PC-3 (cell line): Measurements from ENCODE around the gene FOXD1. TPM values are rescaled to one million over a fixed set of nuclear protein-coding genes. Genes with fewer than 3 reads are reported as not detected.
"Not testable (repeated sequence)": the region's sequence is repeated elsewhere in the genome, so short reads cannot be mapped to it uniquely, and the experiment has no call there.

ENCODE experiments used
- ATAC-seq: fragments of 200-7000 bp; cut with Tn5 transposase; 2 replicates; pipeline ENCODE4 v1.9.1; 2020; ENCODE audit warnings: mild to moderate bottlenecking, moderate library complexity
- BruUV-seq: library from RNA; stranded (reverse); fragments of 400-500 nt; replicated peaks from 2 replicates; lab custom pipeline; 2021; lab: Mats Ljungman, UMichigan
- CTCF ChIA-PET: fragments of 300-600 bp; sonication (Branson Sonifier 250); formaldehyde crosslinking; loops from one replicate; lab custom pipeline; 2022; ENCODE audit warnings: antibody characterized with exemption; lab: Charles Lee
- POLR2A ChIA-PET: fragments of 300-600 bp; sonication (Branson Sonifier 250); formaldehyde crosslinking; loops from one replicate; lab custom pipeline; 2022; ENCODE audit warnings: antibody characterized with exemption; ENCODE audit not compliant: unreplicated experiment; lab: Charles Lee
- DNase-seq: peaks from one replicate; pipeline ENCODE4 v3.0.0-alpha.2; 2015
- H2AFZ ChIP-seq: fragments of 300-600 bp; sonication (generic); 2 replicates; pipeline ENCODE4 v1.6.0; 2016; ENCODE audit warnings: antibody characterized with exemption, low read length
- H3F3A ChIP-seq: fragments of 300-600 bp; sonication (generic); one replicate; pipeline ENCODE4 v1.6.0; 2017; ENCODE audit warnings: antibody characterized with exemption, low read length, control low read depth, mild to moderate bottlenecking; ENCODE audit not compliant: unreplicated experiment
- H3K27ac ChIP-seq: fragments of 300-600 bp; sonication (generic); 2 replicates; pipeline ENCODE4 v1.5.1; 2016; ENCODE audit warnings: mild to moderate bottlenecking, low read length
- H3K27me3 ChIP-seq: fragments of 300-600 bp; sonication (generic); 2 replicates; pipeline ENCODE4 v1.6.1; 2016; ENCODE audit warnings: low read length, mixed read lengths
- H3K36me3 ChIP-seq: fragments of 300-600 bp; sonication (generic); 2 replicates; pipeline ENCODE4 v1.6.1; 2016; ENCODE audit warnings: low read depth, mixed run types, low read length, mixed read lengths
- H3K4me1 ChIP-seq: fragments of 300-600 bp; sonication (generic); 2 replicates; pipeline ENCODE4 v1.5.1; 2016; ENCODE audit warnings: low read length; ENCODE audit not compliant: insufficient read depth
- H3K4me2 ChIP-seq: fragments of 300-600 bp; sonication (generic); 2 replicates; pipeline ENCODE4 v1.6.0; 2016; ENCODE audit warnings: low read length
- H3K4me3 ChIP-seq: fragments of 300-600 bp; sonication (generic); 2 replicates; pipeline ENCODE4 v1.5.1; 2016; ENCODE audit warnings: mild to moderate bottlenecking, low read length, mixed read lengths
- H3K79me2 ChIP-seq: fragments of 300-600 bp; sonication (generic); 2 replicates; pipeline ENCODE4 v1.6.1; 2017; ENCODE audit warnings: low read length, mixed read lengths
- H3K9ac ChIP-seq: fragments of 300-600 bp; sonication (generic); 2 replicates; pipeline ENCODE4 v1.6.0; 2016; ENCODE audit warnings: mild to moderate bottlenecking, low read length
- H3K9me2 ChIP-seq: fragments of 300-600 bp; sonication (generic); replicated peaks from 2 replicates; pipeline ENCODE4 v1.6.1; 2016; ENCODE audit warnings: mixed run types, low read length, mixed read lengths
- H3K9me3 ChIP-seq: fragments of 300-600 bp; sonication (generic); 2 replicates; pipeline ENCODE4 v1.6.1; 2016; ENCODE audit warnings: low read length, mixed read lengths
- H4K20me1 ChIP-seq: fragments of 300-600 bp; sonication (generic); 2 replicates; pipeline ENCODE4 v1.6.1; 2016; ENCODE audit warnings: low read length, mixed read lengths
- EZH2 ChIP-seq: fragments of 300-600 bp; sonication (generic); IDR thresholded peaks from one replicate; pipeline ENCODE4 v1.6.1; 2017; ENCODE audit warnings: antibody characterized with exemption, mild to moderate bottlenecking, low read length; ENCODE audit not compliant: unreplicated experiment
- EZH2phosphoT487 ChIP-seq: fragments of 300-600 bp; sonication (generic); IDR thresholded peaks from 2 replicates; pipeline ENCODE4 v1.6.1; 2018; ENCODE audit warnings: mild to moderate bottlenecking, antibody characterized with exemption, low read length, borderline replicate concordance
- intact Hi-C: fragments of 100-400 bp; cut with micrococcal nuclease; formaldehyde crosslinking; loops from 2 replicates; pipeline ENCODE4 v1.9.0; 2023
- total RNA-seq: library from RNA; depleted of rRNA; stranded (reverse); fragments of >200 nt; gene quantifications from 2 replicates; pipeline ENCODE4 v1.2.3, GENCODE V29; 2014
- TF ChIP-seq, protein P1 (sequence below): fragments of 300-600 bp; sonication (generic); conservative IDR thresholded peaks from 2 replicates; pipeline ENCODE4 v1.5.1; 2017; ENCODE audit warnings: antibody characterized with exemption, low read depth, mild to moderate bottlenecking, low read length

Gene FOXD1
- total RNA-seq, 1 experiment from 2014 or later = 10.3 TPM

DNA sequence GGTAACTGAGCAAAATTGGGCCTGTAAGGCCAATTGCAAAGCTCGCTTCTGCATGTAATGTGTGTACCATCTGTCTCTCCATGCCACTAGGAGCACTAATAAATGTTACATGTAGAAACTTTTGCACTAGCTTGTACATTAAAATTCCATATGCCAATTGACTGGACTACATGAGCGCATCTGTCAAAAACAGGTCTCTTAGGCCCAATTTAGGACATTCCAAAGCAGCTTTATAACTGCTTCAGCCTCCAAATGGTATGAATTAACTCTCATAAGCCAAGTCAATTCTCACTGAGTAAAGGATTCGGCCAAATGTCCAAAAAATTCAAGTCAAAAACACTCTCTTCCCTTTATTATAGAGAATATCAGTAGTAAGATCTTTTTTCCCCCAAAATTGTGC lies 23.5 kb upstream of the FOXD1 start:
- H2AFZ ChIP-seq = no peak overlapping the region
- no peaks in the 10 kb centered on the region for H3K36me3 ChIP-seq
- H3K27ac ChIP-seq = no peak overlapping the region
- H3K4me3 ChIP-seq = no peak overlapping the region
- ChIA-PET POLR2A (no interaction called here), CTCF (no interaction called here)
- H3K79me2 ChIP-seq = no peaks in the 10 kb centered on the region
- TF ChIP-seq, protein P1, sequence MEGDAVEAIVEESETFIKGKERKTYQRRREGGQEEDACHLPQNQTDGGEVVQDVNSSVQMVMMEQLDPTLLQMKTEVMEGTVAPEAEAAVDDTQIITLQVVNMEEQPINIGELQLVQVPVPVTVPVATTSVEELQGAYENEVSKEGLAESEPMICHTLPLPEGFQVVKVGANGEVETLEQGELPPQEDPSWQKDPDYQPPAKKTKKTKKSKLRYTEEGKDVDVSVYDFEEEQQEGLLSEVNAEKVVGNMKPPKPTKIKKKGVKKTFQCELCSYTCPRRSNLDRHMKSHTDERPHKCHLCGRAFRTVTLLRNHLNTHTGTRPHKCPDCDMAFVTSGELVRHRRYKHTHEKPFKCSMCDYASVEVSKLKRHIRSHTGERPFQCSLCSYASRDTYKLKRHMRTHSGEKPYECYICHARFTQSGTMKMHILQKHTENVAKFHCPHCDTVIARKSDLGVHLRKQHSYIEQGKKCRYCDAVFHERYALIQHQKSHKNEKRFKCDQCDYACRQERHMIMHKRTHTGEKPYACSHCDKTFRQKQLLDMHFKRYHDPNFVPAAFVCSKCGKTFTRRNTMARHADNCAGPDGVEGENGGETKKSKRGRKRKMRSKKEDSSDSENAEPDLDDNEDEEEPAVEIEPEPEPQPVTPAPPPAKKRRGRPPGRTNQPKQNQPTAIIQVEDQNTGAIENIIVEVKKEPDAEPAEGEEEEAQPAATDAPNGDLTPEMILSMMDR = no peak
- TF ChIP-seq EZH2 = no peak
- TF ChIP-seq EZH2phosphoT487 = no peak
- DNase-seq = no peak
- no peaks in the 10 kb centered on the region for H3K4me1 ChIP-seq
- H3F3A ChIP-seq = no peaks in the 10 kb centered on the region
- no peaks in the 10 kb centered on the region for H4K20me1 ChIP-seq
- BruUV-seq = no TSS peak
- H3K27me3 ChIP-seq = no peaks in the 10 kb centered on the region
- ATAC-seq = no peak
- no peaks in the 10 kb centered on the region for H3K9me2 ChIP-seq
- no peaks in the 10 kb centered on the region for H3K9me3 ChIP-seq
- no peak overlapping the region for H3K9ac ChIP-seq
- no peak overlapping the region for H3K4me2 ChIP-seq
- intact Hi-C loops = no loop called here

DNA sequence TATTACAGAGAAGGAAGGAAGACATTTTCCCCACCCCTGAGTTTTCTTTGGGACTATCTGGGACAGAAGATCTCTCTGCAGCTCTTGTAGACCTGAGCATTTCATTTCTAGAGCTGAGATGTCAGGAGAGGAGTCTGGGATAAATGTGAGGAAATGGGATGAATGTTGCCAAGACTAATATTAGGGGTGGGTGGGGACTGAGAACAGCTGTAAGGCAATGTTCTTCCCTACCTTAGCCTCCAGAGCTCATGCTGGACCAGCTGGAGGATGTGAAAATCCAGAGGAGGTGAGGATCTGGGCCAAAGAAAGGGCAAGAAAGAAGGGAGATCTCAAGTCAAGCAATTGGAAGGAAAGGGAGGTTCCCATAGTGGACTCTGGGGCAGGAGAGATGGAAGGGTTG lies 23.1 kb upstream of the FOXD1 start:
- Histone ChIP-seq H3K27ac (no peak overlapping the region), H3F3A (no peaks in the 10 kb centered on the region), H3K4me1 (no peaks in the 10 kb centered on the region), H3K36me3 (no peaks in the 10 kb centered on the region), H3K9ac (no peak overlapping the region), H3K9me2 (no peaks in the 10 kb centered on the region), H4K20me1 (no peaks in the 10 kb centered on the region), H3K79me2 (no peaks in the 10 kb centered on the region), H3K4me3 (no peak overlapping the region), H3K27me3 (no peaks in the 10 kb centered on the region), H3K9me3 (no peaks in the 10 kb centered on the region), H3K4me2 (no peak overlapping the region), H2AFZ (no peak overlapping the region)
- ChIA-PET POLR2A (no interaction called here), CTCF (no interaction called here)
- ATAC-seq = no peak
- no TSS peak for BruUV-seq
- TF ChIP-seq EZH2 = no peak
- TF ChIP-seq EZH2phosphoT487 = no peak
- TF ChIP-seq, protein P1 = no peak
- intact Hi-C loops = no loop called here
- DNase-seq = no peak

DNA sequence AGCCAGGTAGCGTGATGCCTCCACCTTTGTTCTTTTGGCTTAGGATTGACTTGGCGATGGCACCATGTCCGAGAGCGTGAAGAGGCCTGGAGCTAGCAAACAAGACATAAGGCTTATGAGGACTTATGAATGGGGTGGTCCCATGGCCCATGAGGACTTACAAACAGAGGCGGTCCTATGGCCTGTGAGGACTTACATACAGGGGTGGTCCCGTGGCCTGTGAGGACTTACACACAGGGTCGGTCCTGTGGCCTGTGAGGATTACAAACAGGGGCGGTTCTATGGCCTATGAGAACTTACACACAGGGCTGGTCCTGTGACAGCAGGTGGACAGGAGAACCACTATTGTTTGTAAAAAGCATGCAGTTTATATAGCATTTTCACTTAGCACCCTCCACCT lies 21.3 kb upstream of the FOXD1 start:
- intact Hi-C loops = no loop called here
- TF ChIP-seq EZH2phosphoT487 (no peak), EZH2 (no peak)
- TF ChIP-seq, protein P1 = no peak
- Histone ChIP-seq H3K9me2 (no peaks in the 10 kb centered on the region), H3K4me3 (no peak overlapping the region), H3F3A (no peaks in the 10 kb centered on the region), H4K20me1 (no peaks in the 10 kb centered on the region), H3K27me3 (no peaks in the 10 kb centered on the region), H3K4me2 (no peak overlapping the region), H3K27ac (no peak overlapping the region), H3K4me1 (no peaks in the 10 kb centered on the region), H3K9ac (no peak overlapping the region), H3K9me3 (no peaks in the 10 kb centered on the region), H3K79me2 (no peaks in the 10 kb centered on the region), H2AFZ (no peak overlapping the region), H3K36me3 (no peaks in the 10 kb centered on the region)
- BruUV-seq = no TSS peak
- POLR2A ChIA-PET = no interaction called here
- DNase-seq = no peak
- CTCF ChIA-PET = no interaction called here
- ATAC-seq = no peak

DNA sequence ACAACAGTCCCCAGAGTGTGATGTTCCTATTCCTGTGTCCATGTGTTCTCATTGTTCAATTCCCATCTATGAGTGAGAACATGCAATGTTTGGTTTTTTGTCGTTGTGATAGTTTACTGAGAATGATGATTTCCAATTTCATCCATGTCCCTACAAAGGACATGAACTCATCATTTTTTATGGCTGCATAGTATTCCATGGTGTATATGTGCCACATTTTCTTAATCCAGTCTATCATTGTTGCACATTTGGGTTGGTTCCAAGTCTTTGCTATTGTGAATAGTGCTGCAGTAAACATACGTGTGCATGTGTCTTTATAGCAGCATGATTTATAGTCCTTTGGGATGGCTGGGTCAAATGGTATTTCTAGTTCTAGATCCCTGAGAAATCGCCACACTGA lies 20.1 kb upstream of the FOXD1 start:
- H3K9me3 ChIP-seq = not testable (repeated sequence)

More for the DNA sequence above, 20.1 kb upstream of the FOXD1 start:
- H3K4me2 ChIP-seq, H3K4me3 ChIP-seq, BruUV-seq, H3K27me3 ChIP-seq, DNase-seq, H3K79me2 ChIP-seq, POLR2A ChIA-PET, CTCF ChIA-PET, H3K4me1 ChIP-seq, H4K20me1 ChIP-seq, H3K9me2 ChIP-seq, H3K36me3 ChIP-seq, H3F3A ChIP-seq, ATAC-seq, H2AFZ ChIP-seq, H3K27ac ChIP-seq, intact Hi-C loops, H3K9ac ChIP-seq: not testable (repeated sequence)
